GM12878 (cell line): ENCODE data around the gene C1QTNF1. TPM values are rescaled to one million over a fixed set of nuclear protein-coding genes. Genes with fewer than 3 reads are reported as not detected.

Experiments
- ATAC-seq: fragments of 200-7000 bp; cut with Tn5 transposase; 3 replicates; pipeline ENCODE4 v1.9.1; 2020; ENCODE audit warnings: mild to moderate bottlenecking, moderate library complexity
- BruUV-seq: library from RNA; stranded (reverse); fragments of 400-500 nt; replicated peaks from 2 replicates; lab custom pipeline; 2021; lab: Mats Ljungman, UMichigan
- CTCF ChIA-PET: fragments of 300-600 bp; sonication (Branson Sonifier 250); formaldehyde crosslinking; extraction: SDS; loops from one replicate; lab custom pipeline; 2021; ENCODE audit warnings: inconsistent platforms; lab: Yijun Ruan, JAX
- POLR2A ChIA-PET: fragments of 350-600 bp; formaldehyde crosslinking; extraction: SDS; loops from one replicate; lab custom pipeline; 2021; ENCODE audit warnings: inconsistent platforms; lab: Charles Lee
- RAD21 ChIA-PET: fragments of 300-600 bp; sonication (Branson Sonifier 250); formaldehyde crosslinking; loops from one replicate; lab custom pipeline; 2023; ENCODE audit warnings: antibody characterized with exemption; ENCODE audit not compliant: unreplicated experiment; lab: Charles Lee
- SMC1A ChIA-PET: fragments of 300-600 bp; sonication (Branson Sonifier 250); formaldehyde crosslinking; loops from one replicate; lab custom pipeline; 2023; ENCODE audit not compliant: unreplicated experiment, uncharacterized antibody; lab: Charles Lee
- DNase-seq: peaks from one replicate; pipeline ENCODE4 v3.0.0-alpha.2; 2011; ENCODE audit warnings: low read depth, low spot score
- FAIRE-seq: peaks from 3 replicates; lab custom pipeline; 2011; peaks lifted over from hg19 to GRCh38; lab: Jason Lieb, UNC
- H2AFZ ChIP-seq: 2 replicates; pipeline ENCODE4 v1.6.0; 2011; ENCODE audit warnings: low read depth, low read length, control low read depth; ENCODE audit not compliant: control insufficient read depth
- H3K27ac ChIP-seq: 2 replicates; pipeline ENCODE4 v1.5.1; 2011; ENCODE audit warnings: control low read depth; ENCODE audit not compliant: control insufficient read depth, insufficient read depth
- H3K27me3 ChIP-seq, 2 experiments: replicated peaks in 1 of 2; 2 replicates each; pipeline versions ENCODE4 v1.6.0 to v1.6.1; 2011; ENCODE audit warnings: low read length in 1 of 2; ENCODE audit not compliant: control insufficient read depth in 2 of 2, insufficient read depth in 2 of 2
- H3K36me3 ChIP-seq, 2 experiments: 2 replicates each; pipeline ENCODE4 v1.5.1; 2011; ENCODE audit warnings: low read length in 1 of 2; ENCODE audit not compliant: control insufficient read depth in 2 of 2, insufficient read depth in 2 of 2
- H3K4me1 ChIP-seq: 2 replicates; pipeline ENCODE4 v1.6.1; 2011; ENCODE audit warnings: mild to moderate bottlenecking, low read length, moderate library complexity, mixed read lengths; ENCODE audit not compliant: control insufficient read depth, insufficient read depth
- H3K4me2 ChIP-seq: 2 replicates; pipeline ENCODE4 v1.6.0; 2011; ENCODE audit warnings: control low read depth; ENCODE audit not compliant: control insufficient read depth, insufficient read depth
- H3K4me3 ChIP-seq: fragments of 200-600 bp; sonication (generic); 2 replicates; pipeline ENCODE4 v1.5.1; 2016
- H3K79me2 ChIP-seq: 2 replicates; pipeline ENCODE4 v1.6.0; 2011; ENCODE audit warnings: low read length; ENCODE audit not compliant: control insufficient read depth, insufficient read depth
- H3K9ac ChIP-seq: 2 replicates; pipeline ENCODE4 v1.8.0; 2011; ENCODE audit warnings: low read length, control low read depth, mixed read lengths; ENCODE audit not compliant: control insufficient read depth, insufficient read depth
- H3K9me3 ChIP-seq: replicated peaks from 3 replicates; pipeline ENCODE4 v1.5.1; 2011; ENCODE audit warnings: mild to moderate bottlenecking, low read length; ENCODE audit not compliant: control insufficient read depth, insufficient read depth
- H4K20me1 ChIP-seq: 2 replicates; pipeline ENCODE4 v1.6.0; 2011; ENCODE audit not compliant: control insufficient read depth, insufficient read depth
- BRCA1 ChIP-seq: IDR thresholded peaks from 2 replicates; pipeline ENCODE4 v1.6.1; 2011; ENCODE audit warnings: low read depth, low read length, improper control_type of control experiment
- CBFB ChIP-seq: IDR thresholded peaks from 2 replicates; pipeline ENCODE4 v1.6.1; 2016; ENCODE audit warnings: antibody characterized with exemption, low read depth
- CREM ChIP-seq: IDR thresholded peaks from 2 replicates; pipeline ENCODE4 v1.6.1; 2014; ENCODE audit warnings: antibody characterized with exemption, low read depth
- MEF2B ChIP-seq: fragments of 450-650 bp; IDR thresholded peaks from 2 replicates; pipeline ENCODE4 v1.6.1; 2018; ENCODE audit warnings: mild to moderate bottlenecking, moderate library complexity; ENCODE audit not compliant: partially characterized antibody, poor library complexity, severe bottlenecking
- MTA3 ChIP-seq: IDR thresholded peaks from 2 replicates; pipeline ENCODE4 v1.6.1; 2012; ENCODE audit warnings: low read length, inconsistent platforms, borderline replicate concordance
- NKRF ChIP-seq: fragments of 450-650 bp; conservative IDR thresholded peaks from 2 replicates; pipeline ENCODE4 v1.6.1; 2017; ENCODE audit warnings: mild to moderate bottlenecking, moderate library complexity
- NR2C2 ChIP-seq: IDR thresholded peaks from 2 replicates; pipeline ENCODE4 v1.6.1; 2011; ENCODE audit warnings: borderline replicate concordance, low read depth; ENCODE audit not compliant: control insufficient read depth, insufficient read length
- TBL1XR1 ChIP-seq: IDR thresholded peaks from 2 replicates; pipeline ENCODE4 v1.6.1; 2012; ENCODE audit warnings: low read depth, low read length, improper control_type of control experiment
- ZNF622 ChIP-seq: fragments of 450-650 bp; IDR thresholded peaks from 2 replicates; pipeline ENCODE4 v1.6.1; 2017; ENCODE audit warnings: mild to moderate bottlenecking, inconsistent platforms
- WGBS: methylation state at CpG from one replicate; pipeline ENCODE4 v1.1.6; 2016; ENCODE audit warnings: low lambda C conversion rate; ENCODE audit not compliant: insufficient replicate concordance, insufficient coverage; ENCODE audit errors: missing lambda C conversion rate; 5-methylcytosine and 5-hydroxymethylcytosine counted together
- in situ Hi-C: fragments of 300-500 bp; cut with MboI; formaldehyde crosslinking; loops from 9 replicates; pipeline ENCODE4 v1.14.3; 2018; ENCODE audit warnings: mixed read lengths
- intact Hi-C: fragments of 100-400 bp; cut with micrococcal nuclease; formaldehyde crosslinking; loops from one replicate; pipeline ENCODE4 v1.14.2; 2022; ENCODE audit not compliant: unreplicated experiment
- polyA plus RNA-seq, 11 experiments: library from polyadenylated mRNA; depleted of rRNA in 4 of 11; unstranded in 6 of 11; stranded (reverse) in 5 of 11; fragments of >200 nt; fragmentation: Nextera tagmentation in 4 of 11; fragmentation: Illumina TruSeq in 1 of 11; extraction: Ambion mirVana in 4 of 11; extraction: Trizol in 1 of 11; gene quantifications; 1 replicate in 1 of 11; 2 replicates in 10 of 11; pipeline versions ENCODE4 v1.2.1 to v1.2.3, GENCODE V29; 2011 to 2016; ENCODE audit warnings: inconsistent platforms in 2 of 11, missing spikeins in 2 of 11, low read depth in 1 of 11
- total RNA-seq, 4 experiments: library from RNA; depleted of rRNA in 3 of 4; stranded (reverse); fragments of >200 nt in 3 of 4; fragmentation: Illumina TruSeq in 1 of 4; extraction: Trizol in 1 of 4; gene quantifications; 2 replicates each; pipeline versions ENCODE4 v1.2.1 to v1.2.3, GENCODE V29; 2013 to 2021

C1QTNF1 gene
- total and polyA plus RNA-seq, 10 of the 15 experiments (the other 5 are each of a cell fraction or from before 2014, with no cell fraction given), result 0.05 to 1.1 (median 0.15) TPM; not detected in 4

GRCh38 chr17:79075861-79076406 lies 52.0 kb downstream of the C1QTNF1 start:
- H3K4me3 ChIP-seq, result peak overlapping the region; percentile 98
- H3K4me2 ChIP-seq, result peak overlapping the region; percentile 96
- no peaks in the 10 kb centered on the region; a peak in 1 of 4 replicates for H3K36me3 ChIP-seq
- ATAC-seq (no peak), FAIRE-seq (no peak), DNase-seq (no peak)
- 72% methylated on average over 9 of the region's 9 CpGs for WGBS
- no peaks in the 10 kb centered on the region for H3K27me3 ChIP-seq
- no peaks in the 10 kb centered on the region for H3K9me3 ChIP-seq
- ChIA-PET SMC1A (no interaction called here), POLR2A (no interaction called here), CTCF (interaction anchor here (0.6 to 1.2 kb wide), 3 partner anchors 11 to 825 kb away, joined by 3 read pairs; no protein-coding TSS in a partner anchor), RAD21 (interaction anchor here (0.7 kb wide), 1 partner anchor 1190 kb away, joined by 3 read pairs; no protein-coding TSS in a partner anchor)
- H3K9ac ChIP-seq, result peak overlapping the region; percentile 78; the same call in 1 of the 2 replicates
- H2AFZ ChIP-seq, result peak overlapping the region; percentile 82
- TF ChIP-seq NKRF (no peak), ZNF622 (no peak), BRCA1 (no peak), TBL1XR1 (no peak), CREM (no peak), MEF2B (no peak), NR2C2 (no peak), MTA3 (no peak), CBFB (no peak)
- no TSS peak for BruUV-seq
- H4K20me1 ChIP-seq, result no peaks in the 10 kb centered on the region
- no peak overlapping the region for H3K27ac ChIP-seq
- intact Hi-C loops, result no loop called here
- peaks cover 4% of the 10 kb centered on the region for H3K79me2 ChIP-seq
- in situ Hi-C loops, result no loop called here
- H3K4me1 ChIP-seq, result peaks cover 5% of the 10 kb centered on the region
